WERI-Rb-1 (cell line): ENCODE results near the gene PPP2R3B.

Experiments used
- DNase-seq: peaks from one replicate; pipeline ENCODE4 v3.0.0-alpha.2; 2020
- H3K27ac ChIP-seq: fragments of 250-450 bp; sonication (Bioruptor Pico); 2 replicates; pipeline ENCODE4 v1.5.1; 2020; ENCODE audit warnings: mild to moderate bottlenecking, moderate library complexity
- H3K27me3 ChIP-seq: fragments of 250-450 bp; sonication (Bioruptor Pico); 2 replicates; pipeline ENCODE4 v1.5.1; 2021; ENCODE audit warnings: mild to moderate bottlenecking, low read depth, moderate library complexity; ENCODE audit not compliant: insufficient read depth, severe bottlenecking
- H3K36me3 ChIP-seq: fragments of 250-450 bp; sonication (Bioruptor Pico); 2 replicates; pipeline ENCODE4 v1.5.1; 2020; ENCODE audit warnings: mild to moderate bottlenecking, moderate library complexity
- H3K4me3 ChIP-seq: 2 replicates; pipeline ENCODE4 v1.5.1; 2011; ENCODE audit warnings: low read depth, mild to moderate bottlenecking, control low read depth, low read length
- H3K9me3 ChIP-seq: fragments of 250-450 bp; sonication (Bioruptor Pico); 2 replicates; pipeline ENCODE4 v1.5.1; 2021; ENCODE audit warnings: mild to moderate bottlenecking, moderate library complexity; ENCODE audit not compliant: severe bottlenecking
- TF ChIP-seq, protein P1 (sequence below): IDR thresholded peaks from 2 replicates; pipeline ENCODE4 v1.5.1; 2011; ENCODE audit warnings: low read depth, mild to moderate bottlenecking, control low read depth, inconsistent platforms, low read length

PPP2R3B gene

DNA sequence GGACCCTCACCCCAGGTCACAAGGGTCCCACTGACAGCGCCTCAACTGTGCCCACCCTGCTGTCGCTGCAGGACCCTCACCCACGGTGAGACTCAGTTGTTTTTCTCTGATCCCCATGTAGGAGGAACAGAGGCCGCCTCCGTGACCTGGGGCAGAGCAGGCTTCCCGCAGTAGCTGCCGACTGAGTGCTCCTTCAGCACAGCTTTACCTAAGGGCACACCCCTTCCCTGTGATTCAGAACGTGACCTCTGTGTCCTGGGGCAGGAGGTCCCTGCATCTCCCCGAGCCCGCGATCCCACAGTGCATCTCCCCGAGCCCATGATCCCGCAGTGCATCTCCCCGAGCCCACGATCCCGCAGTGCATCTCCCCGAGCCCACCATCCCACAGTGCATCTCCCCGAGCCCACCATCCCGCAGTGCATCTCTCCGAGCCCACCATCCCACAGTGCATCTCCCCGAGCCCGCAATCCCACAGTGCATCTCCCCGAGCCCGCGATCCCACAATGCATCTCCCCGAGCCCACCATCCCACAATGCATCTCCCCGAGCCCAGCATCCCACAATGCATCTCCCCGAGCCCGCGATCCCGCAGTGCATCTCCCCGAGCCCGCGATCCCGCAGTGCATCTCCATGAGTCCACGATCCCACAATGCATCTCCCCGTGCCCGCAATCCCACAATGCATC, 23.6 kb downstream of the PPP2R3B start:
- Histone ChIP-seq H3K27ac (no peak overlapping the region), H3K27me3 (no peaks in the 10 kb centered on the region), H3K36me3 (peaks cover 20% of the 10 kb centered on the region), H3K4me3 (no peak overlapping the region), H3K9me3 (peaks cover 7% of the 10 kb centered on the region)
- no peak for DNase-seq
- TF ChIP-seq, protein P1, sequence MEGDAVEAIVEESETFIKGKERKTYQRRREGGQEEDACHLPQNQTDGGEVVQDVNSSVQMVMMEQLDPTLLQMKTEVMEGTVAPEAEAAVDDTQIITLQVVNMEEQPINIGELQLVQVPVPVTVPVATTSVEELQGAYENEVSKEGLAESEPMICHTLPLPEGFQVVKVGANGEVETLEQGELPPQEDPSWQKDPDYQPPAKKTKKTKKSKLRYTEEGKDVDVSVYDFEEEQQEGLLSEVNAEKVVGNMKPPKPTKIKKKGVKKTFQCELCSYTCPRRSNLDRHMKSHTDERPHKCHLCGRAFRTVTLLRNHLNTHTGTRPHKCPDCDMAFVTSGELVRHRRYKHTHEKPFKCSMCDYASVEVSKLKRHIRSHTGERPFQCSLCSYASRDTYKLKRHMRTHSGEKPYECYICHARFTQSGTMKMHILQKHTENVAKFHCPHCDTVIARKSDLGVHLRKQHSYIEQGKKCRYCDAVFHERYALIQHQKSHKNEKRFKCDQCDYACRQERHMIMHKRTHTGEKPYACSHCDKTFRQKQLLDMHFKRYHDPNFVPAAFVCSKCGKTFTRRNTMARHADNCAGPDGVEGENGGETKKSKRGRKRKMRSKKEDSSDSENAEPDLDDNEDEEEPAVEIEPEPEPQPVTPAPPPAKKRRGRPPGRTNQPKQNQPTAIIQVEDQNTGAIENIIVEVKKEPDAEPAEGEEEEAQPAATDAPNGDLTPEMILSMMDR, result no peak

DNA sequence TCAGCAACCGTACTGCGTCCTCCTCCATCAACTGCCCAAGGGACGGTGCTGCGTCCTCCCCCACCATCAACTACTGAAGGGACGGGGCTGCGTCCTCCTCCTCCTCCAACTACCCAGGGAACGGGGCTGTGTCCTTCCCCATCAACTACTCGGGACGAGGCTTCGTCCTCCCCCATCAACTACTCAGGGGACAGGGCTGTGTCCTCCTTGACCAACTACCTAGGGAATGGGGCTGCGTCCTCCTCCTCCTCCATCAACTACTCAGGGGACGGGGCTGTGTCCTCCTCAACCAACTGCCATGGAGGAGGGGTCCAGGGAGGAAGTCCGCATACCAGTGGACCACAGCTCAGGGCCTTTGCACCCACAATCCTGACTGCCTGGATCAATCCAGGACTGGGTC, 24.4 kb downstream of the PPP2R3B start:
- Histone ChIP-seq H3K27me3 (no peaks in the 10 kb centered on the region), H3K4me3 (no peak overlapping the region), H3K36me3 (peaks cover 20% of the 10 kb centered on the region), H3K9me3 (peaks cover 7% of the 10 kb centered on the region), H3K27ac (no peak overlapping the region)
- DNase-seq, result no peak
- TF ChIP-seq, protein P1, result no peak

DNA sequence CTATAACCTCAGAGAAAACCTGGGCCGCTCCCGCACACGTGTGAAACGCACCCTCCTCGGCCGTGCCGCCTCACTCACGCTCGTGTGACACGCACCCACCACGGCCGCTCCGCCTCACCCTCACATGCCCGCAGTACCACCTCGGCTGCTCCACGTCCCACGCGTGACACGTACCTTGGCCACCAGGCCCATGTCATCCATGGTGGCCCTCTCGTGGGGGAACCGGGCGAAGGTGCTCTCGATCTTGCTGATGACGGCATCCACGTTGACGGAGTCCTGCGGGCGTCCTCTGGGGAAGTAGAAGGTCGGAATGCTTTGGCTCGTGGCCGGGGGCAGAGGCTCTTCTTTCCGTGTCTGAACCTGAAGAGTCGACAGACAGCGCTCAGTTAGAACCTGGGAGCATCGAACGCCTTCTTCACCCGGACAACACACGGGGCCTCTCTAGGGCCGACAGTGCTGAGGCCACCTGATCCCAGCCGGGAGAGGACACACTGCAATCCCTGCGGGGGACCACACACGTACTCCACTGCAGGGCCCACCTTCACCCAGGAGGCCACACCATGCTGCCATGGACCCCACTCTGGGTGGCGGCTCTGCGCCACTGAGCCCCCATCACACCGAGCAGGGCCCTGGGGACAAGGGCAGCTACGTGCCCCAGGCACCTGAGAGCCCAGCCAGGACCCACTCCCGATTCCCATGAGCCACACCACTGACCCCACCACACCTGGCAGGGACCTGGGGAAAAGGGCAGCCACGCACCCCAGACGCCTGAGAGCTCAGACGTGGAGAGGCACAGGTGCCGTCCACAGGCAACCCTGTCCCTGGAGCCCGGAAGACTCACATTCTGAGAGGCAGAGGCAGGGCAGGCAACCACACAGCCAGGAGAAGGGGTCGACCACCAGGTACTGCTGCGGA, 25.2 kb downstream of the PPP2R3B start:
- Histone ChIP-seq H3K27me3 (no peaks in the 10 kb centered on the region), H3K9me3 (peaks cover 7% of the 10 kb centered on the region), H3K27ac (no peak overlapping the region), H3K4me3 (no peak overlapping the region), H3K36me3 (peaks cover 20% of the 10 kb centered on the region)
- TF ChIP-seq, protein P1, result no peak
- no peak for DNase-seq

DNA sequence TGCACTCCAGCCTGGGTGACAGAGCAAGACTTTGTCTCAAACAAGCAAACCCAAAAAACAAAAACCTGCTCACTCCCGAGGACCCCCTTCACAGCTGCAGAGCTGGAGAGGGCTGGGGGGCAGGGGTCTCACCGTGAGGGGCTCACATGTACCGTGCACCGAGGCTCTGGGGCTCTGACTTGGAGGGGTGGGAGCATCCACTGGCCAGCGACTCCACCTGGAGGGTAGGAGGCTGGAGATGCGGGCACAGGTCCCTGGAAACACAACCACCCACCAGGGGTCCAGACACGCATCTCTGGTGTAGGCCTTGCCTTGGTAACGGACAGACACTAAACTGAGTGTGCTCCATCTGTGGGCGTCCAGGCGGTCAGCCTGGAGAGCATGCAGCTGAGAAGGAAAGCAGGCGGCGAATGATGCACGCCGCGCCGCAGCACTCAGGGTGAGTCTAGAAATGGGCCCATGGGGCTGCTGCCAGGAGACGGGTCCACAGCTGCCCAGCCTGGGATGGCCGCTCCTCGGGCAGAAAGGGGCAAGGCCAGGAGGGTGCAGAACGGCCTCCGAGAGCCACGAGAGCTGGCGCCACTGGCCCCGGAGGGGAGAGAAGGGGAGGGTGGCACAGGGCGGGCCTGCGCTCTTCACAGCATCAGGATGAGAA, 26.1 kb downstream of the PPP2R3B start:
- no peaks in the 10 kb centered on the region for H3K27me3 ChIP-seq
- TF ChIP-seq, protein P1, result no peak
- no peak overlapping the region for H3K27ac ChIP-seq
- H3K9me3 ChIP-seq, result peaks cover 7% of the 10 kb centered on the region
- H3K4me3 ChIP-seq, result no peak overlapping the region
- H3K36me3 ChIP-seq, result peaks cover 20% of the 10 kb centered on the region
- no peak for DNase-seq

DNA sequence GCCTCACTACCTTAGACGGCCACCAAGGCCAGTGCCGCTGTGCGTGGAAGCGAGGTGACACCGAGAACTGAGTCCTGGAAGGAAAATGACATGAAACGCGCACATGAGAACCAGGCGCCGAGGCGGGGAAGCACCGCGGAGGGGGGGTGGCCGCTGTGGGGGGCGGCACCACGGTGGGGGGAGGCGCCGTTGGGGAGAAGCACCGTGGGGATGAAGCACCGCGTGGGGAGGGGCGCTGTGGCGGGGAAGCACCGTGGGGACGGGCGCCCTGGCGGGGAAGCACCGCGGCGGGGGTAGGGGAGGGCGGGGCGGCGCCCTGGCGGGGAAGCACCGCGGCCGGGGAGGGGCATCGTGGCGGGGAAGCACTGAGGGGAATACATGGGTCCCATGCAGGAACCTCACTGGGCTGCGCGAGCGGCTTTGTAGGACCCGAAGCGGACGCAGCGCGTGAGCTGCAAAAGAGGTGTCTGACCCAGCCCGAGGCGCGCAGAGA, 28.0 kb downstream of the PPP2R3B start:
- H3K9me3 ChIP-seq, result peaks cover 7% of the 10 kb centered on the region
- TF ChIP-seq, protein P1, result no peak
- DNase-seq, result no peak
- peaks cover 20% of the 10 kb centered on the region for H3K36me3 ChIP-seq
- no peaks in the 10 kb centered on the region for H3K27me3 ChIP-seq
- H3K4me3 ChIP-seq, result no peak overlapping the region
- H3K27ac ChIP-seq, result no peak overlapping the region
